WTC11 (cell line): ENCODE measurements around the gene DDX4. TPM values are rescaled to one million over a fixed set of nuclear protein-coding genes. Genes with fewer than 3 reads are reported as not detected.

ENCODE experiments used
- ATAC-seq: fragments of 200-7000 bp; cut with Tn5 transposase; 2 replicates; pipeline ENCODE4 v1.10.0; 2021; ENCODE audit warnings: mild to moderate bottlenecking, moderate library complexity
- CTCF ChIA-PET: fragments of 300-600 bp; sonication (Branson Sonifier 250); formaldehyde crosslinking; loops from one replicate; lab custom pipeline; 2021; ENCODE audit warnings: antibody characterized with exemption; lab: Charles Lee
- POLR2A ChIA-PET: fragments of 350-600 bp; sonication (Branson Sonifier 250); formaldehyde crosslinking; loops from one replicate; lab custom pipeline; 2021; ENCODE audit warnings: antibody characterized with exemption; lab: Charles Lee
- DNase-seq: peaks from one replicate; pipeline ENCODE4 v3.0.0; 2021; ENCODE audit warnings: low spot score
- H3K27ac Mint-ChIP-seq: 2 replicates; pipeline ENCODE4 v1.8.0; 2021; ENCODE audit warnings: mixed read lengths
- H3K27me3 Mint-ChIP-seq: 2 replicates; pipeline ENCODE4 v1.8.0; 2021; ENCODE audit warnings: low read depth, mild to moderate bottlenecking, moderate library complexity, mixed read lengths
- H3K36me3 Mint-ChIP-seq: 2 replicates; pipeline ENCODE4 v1.8.0; 2021; ENCODE audit warnings: mixed read lengths
- H3K4me1 Mint-ChIP-seq: 2 replicates; pipeline ENCODE4 v1.8.0; 2022; ENCODE audit warnings: mixed read lengths
- H3K4me3 Mint-ChIP-seq: 2 replicates; pipeline ENCODE4 v1.8.0; 2021; ENCODE audit warnings: mild to moderate bottlenecking, moderate library complexity, mixed read lengths
- H3K9me3 Mint-ChIP-seq: 2 replicates; pipeline ENCODE4 v1.8.0; 2021; ENCODE audit warnings: mixed read lengths
- ATF2 ChIP-seq: sonication (generic); formaldehyde crosslinking; IDR thresholded peaks from 2 replicates; pipeline ENCODE4 v1.8.1; 2022; ENCODE audit warnings: low read depth, missing genetic modification reagents, borderline replicate concordance
- CTCF ChIP-seq: fragments of 200-600 bp; IDR thresholded peaks from 2 replicates; pipeline ENCODE4 v1.8.0; 2022; ENCODE audit warnings: antibody characterized with exemption
- E2F1 ChIP-seq: sonication (generic); formaldehyde crosslinking; IDR thresholded peaks from 2 replicates; pipeline ENCODE4 v1.8.0; 2022; ENCODE audit warnings: mild to moderate bottlenecking, missing genetic modification reagents
- GRHL2 ChIP-seq: fragments of 250-450 bp; sonication (Bioruptor Pico); IDR thresholded peaks from 2 replicates; pipeline ENCODE4 v1.8.0; 2022; ENCODE audit warnings: mild to moderate bottlenecking, moderate library complexity; ENCODE audit not compliant: insufficient replicate concordance, severe bottlenecking
- IRF1 ChIP-seq: sonication (generic); formaldehyde crosslinking; IDR thresholded peaks from 2 replicates; pipeline ENCODE4 v1.8.0; 2023; ENCODE audit warnings: missing genetic modification reagents
- KAT7 ChIP-seq: sonication (generic); formaldehyde crosslinking; IDR thresholded peaks from 2 replicates; pipeline ENCODE4 v1.8.1; 2023; ENCODE audit warnings: missing genetic modification reagents, mild to moderate bottlenecking, borderline replicate concordance
- MXD4 ChIP-seq: fragments of 250-450 bp; sonication (Bioruptor Pico); IDR thresholded peaks from 2 replicates; pipeline ENCODE4 v1.8.0; 2021; ENCODE audit warnings: mild to moderate bottlenecking, moderate library complexity, borderline replicate concordance
- NFYB ChIP-seq: sonication (generic); formaldehyde crosslinking; conservative IDR thresholded peaks from 2 replicates; pipeline ENCODE4 v1.8.0; 2022; ENCODE audit warnings: low read depth, missing genetic modification reagents
- NR2C2 ChIP-seq: sonication (generic); formaldehyde crosslinking; IDR thresholded peaks from 2 replicates; pipeline ENCODE4 v1.8.0; 2022; ENCODE audit warnings: mild to moderate bottlenecking, missing genetic modification reagents
- SMAD4 ChIP-seq: sonication (generic); formaldehyde crosslinking; IDR thresholded peaks from 2 replicates; pipeline ENCODE4 v1.8.0; 2022; ENCODE audit warnings: mild to moderate bottlenecking, missing genetic modification reagents
- TP53 ChIP-seq: sonication (generic); formaldehyde crosslinking; IDR thresholded peaks from 2 replicates; pipeline ENCODE4 v1.8.1; 2023; ENCODE audit warnings: mild to moderate bottlenecking, missing genetic modification reagents
- USF2 ChIP-seq: sonication (generic); formaldehyde crosslinking; IDR thresholded peaks from 2 replicates; pipeline ENCODE4 v1.8.1; 2023; ENCODE audit warnings: mild to moderate bottlenecking, missing genetic modification reagents, moderate library complexity
- ZBTB21 ChIP-seq: sonication (generic); formaldehyde crosslinking; IDR thresholded peaks from 2 replicates; pipeline ENCODE4 v1.8.1; 2023; ENCODE audit warnings: mild to moderate bottlenecking, missing genetic modification reagents, borderline replicate concordance
- ZNF121 ChIP-seq: sonication (generic); formaldehyde crosslinking; IDR thresholded peaks from 2 replicates; pipeline ENCODE4 v1.8.0; 2023; ENCODE audit warnings: missing genetic modification reagents
- ZNF219 ChIP-seq: sonication (generic); formaldehyde crosslinking; IDR thresholded peaks from 2 replicates; pipeline ENCODE4 v1.8.0; 2023; ENCODE audit warnings: missing genetic modification reagents, mild to moderate bottlenecking, borderline replicate concordance
- ZNF396 ChIP-seq: fragments of 250-450 bp; sonication (Bioruptor Pico); IDR thresholded peaks from 2 replicates; pipeline ENCODE4 v1.8.0; 2021; ENCODE audit warnings: mild to moderate bottlenecking, moderate library complexity, borderline replicate concordance
- ZNF416 ChIP-seq: fragments of 250-450 bp; sonication (Bioruptor Pico); IDR thresholded peaks from 2 replicates; pipeline ENCODE4 v1.9.0; 2021; ENCODE audit warnings: mild to moderate bottlenecking, inconsistent platforms
- total RNA-seq: library from RNA; stranded (reverse); gene quantifications from 3 replicates; pipeline ENCODE4 v1.2.3, GENCODE V29; 2021
- TF ChIP-seq, protein P1 (sequence below): sonication (generic); formaldehyde crosslinking; conservative IDR thresholded peaks from 2 replicates; pipeline ENCODE4 v1.8.1; 2022; ENCODE audit warnings: mild to moderate bottlenecking, missing genetic modification reagents
- TF ChIP-seq, protein P2 (sequence below): fragments of 250-450 bp; sonication (Bioruptor Pico); IDR thresholded peaks from 2 replicates; pipeline ENCODE4 v1.9.0; 2021; ENCODE audit warnings: moderate library complexity, mild to moderate bottlenecking, inconsistent platforms, borderline replicate concordance
- TF ChIP-seq, protein P3 (sequence below): sonication (generic); formaldehyde crosslinking; IDR thresholded peaks from 2 replicates; pipeline ENCODE4 v1.8.0; 2022; ENCODE audit warnings: mild to moderate bottlenecking, missing genetic modification reagents
- TF ChIP-seq, protein P4 (sequence below): sonication (generic); formaldehyde crosslinking; IDR thresholded peaks from 2 replicates; pipeline ENCODE4 v1.8.0; 2023; ENCODE audit warnings: mild to moderate bottlenecking, missing genetic modification reagents

The DDX4 gene
- total RNA-seq, 1 experiment from 2014 or later = not detected

- Mint-ChIP-seq H3K27ac (no peak overlapping the region), H3K9me3 (no peaks in the 10 kb centered on the region), H3K27me3 (no peaks in the 10 kb centered on the region), H3K4me1 (no peaks in the 10 kb centered on the region), H3K36me3 (no peaks in the 10 kb centered on the region), H3K4me3 (no peak overlapping the region)
- ChIA-PET POLR2A (no interaction called here), CTCF (no interaction called here)
- no peak for TF ChIP-seq ZNF219
- TF ChIP-seq E2F1 (CRISPR knock-in tag) = no peak
- TF ChIP-seq NFYB = no peak
- TF ChIP-seq, protein P1, sequence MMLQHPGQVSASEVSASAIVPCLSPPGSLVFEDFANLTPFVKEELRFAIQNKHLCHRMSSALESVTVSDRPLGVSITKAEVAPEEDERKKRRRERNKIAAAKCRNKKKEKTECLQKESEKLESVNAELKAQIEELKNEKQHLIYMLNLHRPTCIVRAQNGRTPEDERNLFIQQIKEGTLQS (CRISPR knock-in tag) = no peak
- no peak for TF ChIP-seq ZNF416 (CRISPR knock-in tag)
- TF ChIP-seq USF2 (CRISPR knock-in tag) = no peak
- TF ChIP-seq, protein P2, sequence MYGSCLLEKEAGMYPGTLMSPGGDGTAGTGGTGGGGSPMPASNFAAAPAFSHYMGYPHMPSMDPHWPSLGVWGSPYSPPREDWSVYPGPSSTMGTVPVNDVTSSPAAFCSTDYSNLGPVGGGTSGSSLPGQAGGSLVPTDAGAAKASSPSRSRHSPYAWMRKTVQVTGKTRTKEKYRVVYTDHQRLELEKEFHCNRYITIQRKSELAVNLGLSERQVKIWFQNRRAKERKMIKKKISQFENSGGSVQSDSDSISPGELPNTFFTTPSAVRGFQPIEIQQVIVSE (CRISPR knock-in tag) = no peak
- TF ChIP-seq GRHL2 (CRISPR knock-in tag) = no peak
- TF ChIP-seq TP53 (CRISPR knock-in tag) = no peak
- TF ChIP-seq SMAD4 (CRISPR knock-in tag) = no peak
- TF ChIP-seq ZNF121 (CRISPR knock-in tag) = no peak
- no peak for TF ChIP-seq ZBTB21
- TF ChIP-seq ZNF396 = no peak
- TF ChIP-seq, protein P3, sequence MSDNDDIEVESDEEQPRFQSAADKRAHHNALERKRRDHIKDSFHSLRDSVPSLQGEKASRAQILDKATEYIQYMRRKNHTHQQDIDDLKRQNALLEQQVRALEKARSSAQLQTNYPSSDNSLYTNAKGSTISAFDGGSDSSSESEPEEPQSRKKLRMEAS = no peak
- TF ChIP-seq CTCF = no peak
- no peak for TF ChIP-seq KAT7
- DNase-seq (no peak), ATAC-seq (no peak)
Observed at GRCh38 chr5:55851675-55851979, 113.8 kb downstream of the DDX4 start.

DNA sequence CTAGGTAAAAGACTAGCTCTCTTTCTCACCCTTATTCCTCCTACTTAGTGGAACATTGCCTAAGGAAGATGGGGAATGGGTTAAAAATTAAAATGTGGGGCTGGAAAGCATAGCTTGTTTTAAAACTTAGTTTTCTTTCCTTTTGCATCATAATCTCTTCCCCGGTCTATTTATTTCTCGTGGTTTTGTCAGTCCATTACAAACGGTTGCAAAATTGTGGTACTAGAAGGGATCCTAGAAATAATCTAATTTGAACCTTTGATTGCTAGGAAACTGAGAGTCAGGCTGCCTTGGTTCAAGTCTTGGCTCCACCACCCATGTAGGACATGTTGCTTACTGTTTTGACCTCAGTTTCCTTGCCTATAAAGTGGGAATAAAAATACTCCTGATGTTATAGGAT, 114.6 kb downstream of the DDX4 start:
- ATAC-seq (no peak), DNase-seq (no peak)
- CTCF ChIA-PET = no interaction called here
- Mint-ChIP-seq H3K36me3 (no peaks in the 10 kb centered on the region), H3K9me3 (no peaks in the 10 kb centered on the region), H3K4me3 (no peak overlapping the region), H3K27me3 (no peaks in the 10 kb centered on the region), H3K27ac (no peak overlapping the region), H3K4me1 (no peaks in the 10 kb centered on the region)
- POLR2A ChIA-PET = no interaction called here
- TF ChIP-seq, protein P4, sequence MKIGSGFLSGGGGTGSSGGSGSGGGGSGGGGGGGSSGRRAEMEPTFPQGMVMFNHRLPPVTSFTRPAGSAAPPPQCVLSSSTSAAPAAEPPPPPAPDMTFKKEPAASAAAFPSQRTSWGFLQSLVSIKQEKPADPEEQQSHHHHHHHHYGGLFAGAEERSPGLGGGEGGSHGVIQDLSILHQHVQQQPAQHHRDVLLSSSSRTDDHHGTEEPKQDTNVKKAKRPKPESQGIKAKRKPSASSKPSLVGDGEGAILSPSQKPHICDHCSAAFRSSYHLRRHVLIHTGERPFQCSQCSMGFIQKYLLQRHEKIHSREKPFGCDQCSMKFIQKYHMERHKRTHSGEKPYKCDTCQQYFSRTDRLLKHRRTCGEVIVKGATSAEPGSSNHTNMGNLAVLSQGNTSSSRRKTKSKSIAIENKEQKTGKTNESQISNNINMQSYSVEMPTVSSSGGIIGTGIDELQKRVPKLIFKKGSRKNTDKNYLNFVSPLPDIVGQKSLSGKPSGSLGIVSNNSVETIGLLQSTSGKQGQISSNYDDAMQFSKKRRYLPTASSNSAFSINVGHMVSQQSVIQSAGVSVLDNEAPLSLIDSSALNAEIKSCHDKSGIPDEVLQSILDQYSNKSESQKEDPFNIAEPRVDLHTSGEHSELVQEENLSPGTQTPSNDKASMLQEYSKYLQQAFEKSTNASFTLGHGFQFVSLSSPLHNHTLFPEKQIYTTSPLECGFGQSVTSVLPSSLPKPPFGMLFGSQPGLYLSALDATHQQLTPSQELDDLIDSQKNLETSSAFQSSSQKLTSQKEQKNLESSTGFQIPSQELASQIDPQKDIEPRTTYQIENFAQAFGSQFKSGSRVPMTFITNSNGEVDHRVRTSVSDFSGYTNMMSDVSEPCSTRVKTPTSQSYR (CRISPR knock-in tag) = no peak
- TF ChIP-seq ZNF219 = no peak
- TF ChIP-seq E2F1 (CRISPR knock-in tag) = no peak
- TF ChIP-seq ATF2 = no peak
- TF ChIP-seq NR2C2 (CRISPR knock-in tag) = no peak
- no peak for TF ChIP-seq MXD4 (CRISPR knock-in tag)
- no peak for TF ChIP-seq IRF1
